Measurements from ENCODE around the gene ARHGAP22. TPM values are rescaled to one million over a fixed set of nuclear protein-coding genes. Genes with fewer than 3 reads are reported as not detected.
A peak's percentile ranks its signal among the peaks of the same experiment; 100 is the strongest.

The ARHGAP22 gene
- total RNA-seq, 1 donor from 2014 or later, result 3.2 TPM

DNA sequence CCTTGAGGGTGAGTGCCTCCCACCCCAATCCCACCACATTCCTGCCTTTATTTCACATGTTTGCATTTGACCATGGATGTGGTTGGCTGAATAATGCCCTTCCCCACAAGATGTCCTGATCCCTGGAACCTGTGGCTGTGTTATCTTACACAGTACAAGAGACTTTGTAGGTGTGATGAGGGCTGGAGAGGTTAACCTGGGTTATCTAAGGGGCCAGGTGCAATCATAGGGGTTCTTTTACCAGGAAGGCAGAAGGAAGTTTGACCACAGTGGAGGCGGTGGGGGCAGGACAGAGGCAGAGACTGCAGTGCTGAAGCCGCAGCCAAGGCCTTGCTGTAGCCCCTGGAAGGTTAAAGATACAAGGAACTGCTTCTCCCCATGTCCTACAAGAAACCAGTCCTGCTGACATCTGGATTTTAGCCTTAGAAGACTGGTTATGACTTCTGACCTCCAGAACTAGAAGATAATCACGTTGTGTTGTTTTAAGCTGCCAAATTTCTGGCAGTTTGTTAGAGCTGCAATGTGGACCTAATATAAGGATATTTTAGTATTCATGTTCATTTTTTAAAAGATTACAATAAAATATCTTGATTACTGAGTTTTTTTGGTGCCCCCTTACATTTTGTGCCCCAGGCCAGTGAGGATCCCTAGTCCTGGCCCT is 136.6 kb downstream of the ARHGAP22 start:
- H3K27me3 ChIP-seq, result no peaks in the 10 kb centered on the region
- H3K36me3 ChIP-seq, result no peaks in the 10 kb centered on the region
- TF ChIP-seq POLR2AphosphoS5 (IDR thresholded peaks at IDR 0.05; ENCODE audit: insufficient read depth in 1 of 2, low read depth in 1 of 2) (no peak), POLR2A (IDR thresholded peaks at IDR 0.05) (no peak)
- TF ChIP-seq, protein P1, sequence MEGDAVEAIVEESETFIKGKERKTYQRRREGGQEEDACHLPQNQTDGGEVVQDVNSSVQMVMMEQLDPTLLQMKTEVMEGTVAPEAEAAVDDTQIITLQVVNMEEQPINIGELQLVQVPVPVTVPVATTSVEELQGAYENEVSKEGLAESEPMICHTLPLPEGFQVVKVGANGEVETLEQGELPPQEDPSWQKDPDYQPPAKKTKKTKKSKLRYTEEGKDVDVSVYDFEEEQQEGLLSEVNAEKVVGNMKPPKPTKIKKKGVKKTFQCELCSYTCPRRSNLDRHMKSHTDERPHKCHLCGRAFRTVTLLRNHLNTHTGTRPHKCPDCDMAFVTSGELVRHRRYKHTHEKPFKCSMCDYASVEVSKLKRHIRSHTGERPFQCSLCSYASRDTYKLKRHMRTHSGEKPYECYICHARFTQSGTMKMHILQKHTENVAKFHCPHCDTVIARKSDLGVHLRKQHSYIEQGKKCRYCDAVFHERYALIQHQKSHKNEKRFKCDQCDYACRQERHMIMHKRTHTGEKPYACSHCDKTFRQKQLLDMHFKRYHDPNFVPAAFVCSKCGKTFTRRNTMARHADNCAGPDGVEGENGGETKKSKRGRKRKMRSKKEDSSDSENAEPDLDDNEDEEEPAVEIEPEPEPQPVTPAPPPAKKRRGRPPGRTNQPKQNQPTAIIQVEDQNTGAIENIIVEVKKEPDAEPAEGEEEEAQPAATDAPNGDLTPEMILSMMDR (IDR thresholded peaks at IDR 0.05), result no peak
- DNase-seq (ENCODE audit: extremely low spot score in 2 of 2), result peak in 1 of 2 donors; percentile 72
- no peak overlapping the region for H3K4me3 ChIP-seq
- intact Hi-C loops (cut with DNase I), result no loop called here
- H3K9me3 ChIP-seq, result no peaks in the 10 kb centered on the region
- no peak overlapping the region for H3K27ac ChIP-seq
- H3K4me1 ChIP-seq, result peaks cover 12% of the 10 kb centered on the region

DNA sequence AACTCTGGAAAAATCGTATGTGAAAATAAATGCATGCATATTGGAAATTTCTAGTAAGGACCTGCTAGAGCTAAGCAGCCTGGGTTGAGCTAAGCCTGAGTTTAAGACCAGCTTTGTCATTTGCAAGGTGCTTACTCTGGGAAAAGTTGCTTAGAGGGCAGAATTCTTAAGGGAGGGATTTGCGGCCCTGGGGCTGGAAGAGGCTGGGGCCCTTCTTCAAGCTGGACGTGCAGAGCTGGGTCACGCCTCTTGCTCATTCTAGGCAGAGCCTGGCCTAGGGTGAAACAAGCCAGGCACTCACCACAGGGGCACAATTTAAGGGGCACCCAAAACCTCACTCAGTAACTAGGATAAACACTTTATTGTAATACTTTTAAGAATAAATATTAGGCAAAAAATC is 137.2 kb downstream of the ARHGAP22 start:
- DNase-seq (ENCODE audit: extremely low spot score in 2 of 2), result no peak
- Histone ChIP-seq H3K4me3 (no peak overlapping the region), H3K27ac (no peak overlapping the region), H3K36me3 (no peaks in the 10 kb centered on the region), H3K4me1 (peaks cover 12% of the 10 kb centered on the region), H3K9me3 (no peaks in the 10 kb centered on the region), H3K27me3 (no peaks in the 10 kb centered on the region)
- TF ChIP-seq POLR2AphosphoS5 (IDR thresholded peaks at IDR 0.05; ENCODE audit: insufficient read depth in 1 of 2, low read depth in 1 of 2), result no peak
- TF ChIP-seq, protein P1 (IDR thresholded peaks at IDR 0.05), result no peak
- TF ChIP-seq POLR2A (IDR thresholded peaks at IDR 0.05), result no peak
- intact Hi-C loops (cut with DNase I), result no loop called here

DNA sequence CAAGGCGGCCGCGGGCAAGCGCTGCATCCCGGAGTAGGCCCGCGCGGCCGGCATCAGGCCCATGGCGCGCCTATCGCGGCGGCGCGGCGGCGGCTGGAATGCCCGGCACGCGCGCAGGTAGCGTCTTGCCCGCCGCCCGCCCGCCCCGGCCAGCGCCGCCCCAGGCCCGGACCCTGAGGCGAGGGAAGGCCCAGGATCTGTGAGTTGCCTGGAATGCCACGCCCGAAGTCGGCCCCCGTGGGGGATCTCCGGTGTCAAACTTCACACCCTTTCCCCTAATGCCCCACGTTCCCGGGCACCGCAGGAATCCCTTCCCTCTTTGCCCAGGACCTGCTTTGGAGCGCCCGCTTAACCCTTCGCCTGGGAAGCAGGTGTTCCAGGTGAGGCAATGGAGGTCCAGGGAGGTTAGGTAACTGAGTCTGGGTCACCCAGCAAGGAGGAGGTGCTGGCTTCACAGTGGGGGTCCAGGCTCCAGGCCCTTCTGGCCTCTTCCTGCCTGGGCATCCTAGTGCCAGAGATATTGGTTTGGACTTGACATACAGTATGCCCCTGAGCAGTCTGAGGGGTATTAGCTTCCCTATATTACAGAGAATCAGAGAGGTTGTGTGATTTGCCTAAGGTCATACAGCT is 138.1 kb downstream of the ARHGAP22 start:
- peaks cover 12% of the 10 kb centered on the region for H3K4me1 ChIP-seq
- TF ChIP-seq POLR2AphosphoS5 (IDR thresholded peaks at IDR 0.05; ENCODE audit: insufficient read depth in 1 of 2, low read depth in 1 of 2), result no peak
- no peak for TF ChIP-seq POLR2A (IDR thresholded peaks at IDR 0.05)
- TF ChIP-seq, protein P1 (IDR thresholded peaks at IDR 0.05), result no peak
- no peak overlapping the region for H3K27ac ChIP-seq
- H3K9me3 ChIP-seq, result no peaks in the 10 kb centered on the region
- intact Hi-C loops (cut with DNase I), result no loop called here
- no peaks in the 10 kb centered on the region for H3K36me3 ChIP-seq
- no peak overlapping the region for H3K4me3 ChIP-seq
- no peaks in the 10 kb centered on the region for H3K27me3 ChIP-seq
- DNase-seq (ENCODE audit: extremely low spot score in 2 of 2), result no peak

DNA sequence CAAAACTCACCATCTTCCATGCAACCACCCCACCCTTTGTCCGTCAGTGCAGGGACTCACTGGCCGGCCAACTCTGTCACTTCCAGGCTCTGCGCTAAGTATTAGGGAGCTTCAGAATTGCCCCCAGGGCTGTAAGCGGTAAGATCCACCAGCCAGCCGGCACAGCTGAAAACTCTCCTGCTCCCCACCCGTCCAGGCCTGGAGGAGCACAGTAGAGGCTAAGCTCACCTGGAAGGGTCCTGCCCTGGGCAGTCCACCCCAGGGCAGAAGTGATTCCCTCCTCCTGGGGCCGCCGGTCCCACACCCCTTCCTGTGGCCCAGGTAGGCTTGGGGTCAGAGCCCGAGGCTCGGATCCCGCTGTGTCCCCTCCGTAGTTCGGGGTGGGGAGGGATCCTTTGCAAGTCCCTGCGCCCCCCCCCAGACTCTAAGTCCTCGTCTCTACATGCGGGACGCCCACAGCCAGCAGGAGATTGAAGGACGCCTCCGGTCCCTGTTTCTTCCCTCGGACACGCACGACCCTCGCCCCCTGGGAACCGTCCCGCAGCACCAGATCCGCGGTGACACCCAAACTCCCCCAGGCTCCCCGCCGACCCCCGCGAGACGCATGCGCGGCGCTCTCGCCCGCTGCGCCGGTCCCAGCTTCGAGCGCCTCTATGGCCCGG is 138.9 kb downstream of the ARHGAP22 start:
- Histone ChIP-seq H3K9me3 (no peaks in the 10 kb centered on the region), H3K27me3 (no peaks in the 10 kb centered on the region), H3K27ac (no peak overlapping the region), H3K4me3 (peak overlapping the region in 1 of 2 donors; percentile 22), H3K4me1 (peaks cover 12% of the 10 kb centered on the region), H3K36me3 (no peaks in the 10 kb centered on the region)
- DNase-seq (ENCODE audit: extremely low spot score in 2 of 2), result no peak
- TF ChIP-seq, protein P1 (IDR thresholded peaks at IDR 0.05), result no peak
- TF ChIP-seq POLR2A (IDR thresholded peaks at IDR 0.05) (no peak), POLR2AphosphoS5 (IDR thresholded peaks at IDR 0.05; ENCODE audit: insufficient read depth in 1 of 2, low read depth in 1 of 2) (no peak)
- intact Hi-C loops (cut with DNase I), result no loop called here

Measured in vagina (tissue), 2 donors.